Liver (tissue), 3 donors: Measurements from ENCODE around the gene MSI2.

Experiments used
- FOXA1 ChIP-seq: IDR thresholded peaks from 2 replicates; pipeline ENCODE4 v1.6.1; 2016; ENCODE audit warnings: antibody characterized with exemption
- HNF4A ChIP-seq, 2 donors: conservative IDR thresholded peaks; 2 replicates each; pipeline ENCODE4 v1.6.1; 2016; ENCODE audit warnings: antibody characterized with exemption in 2 of 2, mild to moderate bottlenecking in 2 of 2
- NR2F2 ChIP-seq: IDR thresholded peaks from 2 replicates; pipeline ENCODE4 v1.6.1; 2016; ENCODE audit warnings: antibody characterized with exemption
- RAD21 ChIP-seq, 2 donors: IDR thresholded peaks; 2 replicates each; pipeline ENCODE4 v1.6.1; 2016; ENCODE audit warnings: antibody characterized with exemption in 2 of 2, mild to moderate bottlenecking in 2 of 2
- REST ChIP-seq: IDR thresholded peaks from 2 replicates; pipeline ENCODE4 v1.6.1; 2016; ENCODE audit warnings: antibody characterized with exemption, mild to moderate bottlenecking
- RXRA ChIP-seq, 2 donors: IDR thresholded peaks; 2 replicates each; pipeline ENCODE4 v1.6.1; 2017 to 2018; ENCODE audit warnings: antibody characterized with exemption in 2 of 2, mild to moderate bottlenecking in 1 of 2
- SP1 ChIP-seq: IDR thresholded peaks from 2 replicates; pipeline ENCODE4 v1.6.1; 2018; ENCODE audit warnings: antibody characterized with exemption, mild to moderate bottlenecking
- TAF1 ChIP-seq: conservative IDR thresholded peaks from 2 replicates; pipeline ENCODE4 v1.6.1; 2016; ENCODE audit warnings: antibody characterized with exemption, mild to moderate bottlenecking
- YY1 ChIP-seq: IDR thresholded peaks from 2 replicates; pipeline ENCODE4 v1.6.1; 2016; ENCODE audit warnings: antibody characterized with exemption, mild to moderate bottlenecking
- TF ChIP-seq, protein P1 (sequence below): IDR thresholded peaks from 2 replicates; pipeline ENCODE4 v1.6.1; 2016; ENCODE audit warnings: antibody characterized with exemption
- TF ChIP-seq, protein P2 (sequence below): fragments of 150-350 bp; IDR thresholded peaks from 2 replicates; pipeline ENCODE4 v1.5.1; 2017; ENCODE audit warnings: improper control_type of control experiment, low read depth, low read length; ENCODE audit not compliant: missing input control
- TF ChIP-seq, protein P3 (sequence below): IDR thresholded peaks from 2 replicates; pipeline ENCODE4 v1.6.1; 2016; ENCODE audit warnings: antibody characterized with exemption
- donor health status: healthy.
- donor health status: healthy.

DNA sequence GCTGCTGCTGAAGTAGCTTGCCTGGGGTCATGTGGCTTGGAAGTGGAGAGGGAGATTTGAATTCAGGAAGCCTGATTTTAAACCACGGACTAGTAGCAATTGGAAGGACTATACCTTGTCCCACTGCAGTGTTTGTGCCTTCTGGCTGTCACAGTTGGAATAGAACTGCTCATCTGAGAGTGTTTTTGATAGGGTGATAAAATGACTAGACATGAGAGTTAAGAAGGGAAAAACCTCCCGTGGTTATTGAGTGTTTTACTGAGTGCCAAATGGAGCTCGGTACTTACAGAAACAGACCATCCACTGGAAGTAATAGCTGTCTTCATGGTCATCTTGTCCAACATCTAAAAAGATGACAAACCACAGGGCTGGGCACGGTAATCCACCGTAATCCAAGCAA lies 70.4 kb downstream of the MSI2 start:
- TF ChIP-seq, protein P1, sequence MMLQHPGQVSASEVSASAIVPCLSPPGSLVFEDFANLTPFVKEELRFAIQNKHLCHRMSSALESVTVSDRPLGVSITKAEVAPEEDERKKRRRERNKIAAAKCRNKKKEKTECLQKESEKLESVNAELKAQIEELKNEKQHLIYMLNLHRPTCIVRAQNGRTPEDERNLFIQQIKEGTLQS: no peak
- TF ChIP-seq TAF1: no peak
- TF ChIP-seq, protein P2, sequence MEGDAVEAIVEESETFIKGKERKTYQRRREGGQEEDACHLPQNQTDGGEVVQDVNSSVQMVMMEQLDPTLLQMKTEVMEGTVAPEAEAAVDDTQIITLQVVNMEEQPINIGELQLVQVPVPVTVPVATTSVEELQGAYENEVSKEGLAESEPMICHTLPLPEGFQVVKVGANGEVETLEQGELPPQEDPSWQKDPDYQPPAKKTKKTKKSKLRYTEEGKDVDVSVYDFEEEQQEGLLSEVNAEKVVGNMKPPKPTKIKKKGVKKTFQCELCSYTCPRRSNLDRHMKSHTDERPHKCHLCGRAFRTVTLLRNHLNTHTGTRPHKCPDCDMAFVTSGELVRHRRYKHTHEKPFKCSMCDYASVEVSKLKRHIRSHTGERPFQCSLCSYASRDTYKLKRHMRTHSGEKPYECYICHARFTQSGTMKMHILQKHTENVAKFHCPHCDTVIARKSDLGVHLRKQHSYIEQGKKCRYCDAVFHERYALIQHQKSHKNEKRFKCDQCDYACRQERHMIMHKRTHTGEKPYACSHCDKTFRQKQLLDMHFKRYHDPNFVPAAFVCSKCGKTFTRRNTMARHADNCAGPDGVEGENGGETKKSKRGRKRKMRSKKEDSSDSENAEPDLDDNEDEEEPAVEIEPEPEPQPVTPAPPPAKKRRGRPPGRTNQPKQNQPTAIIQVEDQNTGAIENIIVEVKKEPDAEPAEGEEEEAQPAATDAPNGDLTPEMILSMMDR: no peak
- TF ChIP-seq, protein P3, sequence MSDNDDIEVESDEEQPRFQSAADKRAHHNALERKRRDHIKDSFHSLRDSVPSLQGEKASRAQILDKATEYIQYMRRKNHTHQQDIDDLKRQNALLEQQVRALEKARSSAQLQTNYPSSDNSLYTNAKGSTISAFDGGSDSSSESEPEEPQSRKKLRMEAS: no peak
- no peak for TF ChIP-seq REST
- no peak for TF ChIP-seq RXRA (IDR thresholded peaks at IDR 0.05)
- TF ChIP-seq HNF4A (conservative IDR thresholded peaks at IDR 0.05): no peak
- TF ChIP-seq SP1: no peak
- no peak for TF ChIP-seq FOXA1
- no peak for TF ChIP-seq YY1
- no peak for TF ChIP-seq RAD21 (IDR thresholded peaks at IDR 0.05)
- no peak for TF ChIP-seq NR2F2
